IMR-90 (cell line): Measurements from ENCODE around the gene SF3A1.

Experiments used
- CEBPB ChIP-seq: IDR thresholded peaks from 2 replicates; pipeline ENCODE4 v1.6.1; 2012; ENCODE audit warnings: low read depth, low read length, improper control_type of control experiment
- ELK1 ChIP-seq: fragments of 150-350 bp; IDR thresholded peaks from 2 replicates; pipeline ENCODE4 v1.6.1; 2016; ENCODE audit warnings: low read depth, mild to moderate bottlenecking, low read length, moderate library complexity, borderline replicate concordance
- FOS ChIP-seq: fragments of 150-350 bp; IDR thresholded peaks from 2 replicates; pipeline ENCODE4 v1.6.1; 2016; ENCODE audit warnings: low read depth, low read length
- MAFK ChIP-seq: IDR thresholded peaks from 2 replicates; pipeline ENCODE4 v1.6.1; 2012; ENCODE audit warnings: low read depth, low read length, improper control_type of control experiment
- MAZ ChIP-seq: IDR thresholded peaks from 2 replicates; pipeline ENCODE4 v1.6.1; 2012; ENCODE audit warnings: low read depth, mild to moderate bottlenecking, low read length, improper control_type of control experiment, moderate library complexity, borderline replicate concordance
- MXI1 ChIP-seq: IDR thresholded peaks from 2 replicates; pipeline ENCODE4 v1.6.1; 2012; ENCODE audit warnings: low read depth, mild to moderate bottlenecking, low read length, moderate library complexity, borderline replicate concordance
- POLR2A ChIP-seq: IDR thresholded peaks from 2 replicates; pipeline ENCODE4 v1.6.1; 2012; ENCODE audit warnings: mild to moderate bottlenecking, low read depth, low read length
- RFX5 ChIP-seq: IDR thresholded peaks from 2 replicates; pipeline ENCODE4 v1.8.0; 2012; ENCODE audit warnings: low read depth, mild to moderate bottlenecking, low read length, moderate library complexity
- TF ChIP-seq, protein P1 (sequence below): conservative IDR thresholded peaks from 2 replicates; pipeline ENCODE4 v1.5.1; 2012; ENCODE audit warnings: mild to moderate bottlenecking, low read depth, low read length, improper control_type of control experiment
- TF ChIP-seq, protein P2 (sequence below): fragments of 150-350 bp; IDR thresholded peaks from 2 replicates; pipeline ENCODE4 v1.6.1; 2017; ENCODE audit warnings: mild to moderate bottlenecking, antibody characterized with exemption, low read length, low read depth

- TF ChIP-seq POLR2A: no peak
- TF ChIP-seq, protein P1, sequence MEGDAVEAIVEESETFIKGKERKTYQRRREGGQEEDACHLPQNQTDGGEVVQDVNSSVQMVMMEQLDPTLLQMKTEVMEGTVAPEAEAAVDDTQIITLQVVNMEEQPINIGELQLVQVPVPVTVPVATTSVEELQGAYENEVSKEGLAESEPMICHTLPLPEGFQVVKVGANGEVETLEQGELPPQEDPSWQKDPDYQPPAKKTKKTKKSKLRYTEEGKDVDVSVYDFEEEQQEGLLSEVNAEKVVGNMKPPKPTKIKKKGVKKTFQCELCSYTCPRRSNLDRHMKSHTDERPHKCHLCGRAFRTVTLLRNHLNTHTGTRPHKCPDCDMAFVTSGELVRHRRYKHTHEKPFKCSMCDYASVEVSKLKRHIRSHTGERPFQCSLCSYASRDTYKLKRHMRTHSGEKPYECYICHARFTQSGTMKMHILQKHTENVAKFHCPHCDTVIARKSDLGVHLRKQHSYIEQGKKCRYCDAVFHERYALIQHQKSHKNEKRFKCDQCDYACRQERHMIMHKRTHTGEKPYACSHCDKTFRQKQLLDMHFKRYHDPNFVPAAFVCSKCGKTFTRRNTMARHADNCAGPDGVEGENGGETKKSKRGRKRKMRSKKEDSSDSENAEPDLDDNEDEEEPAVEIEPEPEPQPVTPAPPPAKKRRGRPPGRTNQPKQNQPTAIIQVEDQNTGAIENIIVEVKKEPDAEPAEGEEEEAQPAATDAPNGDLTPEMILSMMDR: no peak
- no peak for TF ChIP-seq MAZ
- TF ChIP-seq CEBPB: no peak
- no peak for TF ChIP-seq ELK1
- TF ChIP-seq FOS: no peak
- no peak for TF ChIP-seq MXI1
- no peak for TF ChIP-seq RFX5
- TF ChIP-seq, protein P2, sequence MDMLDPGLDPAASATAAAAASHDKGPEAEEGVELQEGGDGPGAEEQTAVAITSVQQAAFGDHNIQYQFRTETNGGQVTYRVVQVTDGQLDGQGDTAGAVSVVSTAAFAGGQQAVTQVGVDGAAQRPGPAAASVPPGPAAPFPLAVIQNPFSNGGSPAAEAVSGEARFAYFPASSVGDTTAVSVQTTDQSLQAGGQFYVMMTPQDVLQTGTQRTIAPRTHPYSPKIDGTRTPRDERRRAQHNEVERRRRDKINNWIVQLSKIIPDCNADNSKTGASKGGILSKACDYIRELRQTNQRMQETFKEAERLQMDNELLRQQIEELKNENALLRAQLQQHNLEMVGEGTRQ: no peak
- no peak for TF ChIP-seq MAFK
These were observed 51.2 kb downstream of the SF3A1 start for GRCh38 chr22:30305519-30305905.
